ENCODE results near the gene ICE2.

The ICE2 gene

GRCh38 chr15:60479361-60480110 is 594 bp upstream of the ICE2 start:
- no peak for ATAC-seq

GRCh38 chr15:60477916-60478565 is 901 bp downstream of the ICE2 start:
- peak; percentile 43 for ATAC-seq
- TF ChIP-seq ZFP30 (CRISPR knock-in tag; IDR thresholded peaks at IDR 0.05) (no peak), OSR1 (CRISPR knock-in tag; IDR thresholded peaks at IDR 0.05) (no peak), PATZ1 (CRISPR knock-in tag; IDR thresholded peaks at IDR 0.05; ENCODE audit: borderline replicate concordance) (no peak), ISL1 (CRISPR knock-in tag; IDR thresholded peaks at IDR 0.05) (no peak), TOX (CRISPR knock-in tag; IDR thresholded peaks at IDR 0.05; ENCODE audit: borderline replicate concordance) (no peak), RARB (CRISPR knock-in tag; IDR thresholded peaks at IDR 0.05) (no peak), SNAI2 (CRISPR knock-in tag; IDR thresholded peaks at IDR 0.05) (no peak), ZNF8 (CRISPR knock-in tag; IDR thresholded peaks at IDR 0.05) (no peak), TSHZ2 (CRISPR knock-in tag; IDR thresholded peaks at IDR 0.05) (no peak), TCF4 (CRISPR knock-in tag; IDR thresholded peaks at IDR 0.05; ENCODE audit: borderline replicate concordance) (no peak), ZNF565 (CRISPR knock-in tag; conservative IDR thresholded peaks at IDR 0.05; ENCODE audit: low read depth) (no peak), CREB5 (CRISPR knock-in tag; IDR thresholded peaks at IDR 0.05; ENCODE audit: low read depth) (no peak), BACH2 (CRISPR knock-in tag; IDR thresholded peaks at IDR 0.05; ENCODE audit: borderline replicate concordance) (no peak), POU6F1 (CRISPR knock-in tag; IDR thresholded peaks at IDR 0.05; ENCODE audit: borderline replicate concordance, low read depth) (no peak), ZNF70 (CRISPR knock-in tag; IDR thresholded peaks at IDR 0.05) (no peak), GLIS3 (CRISPR knock-in tag; IDR thresholded peaks at IDR 0.05) (no peak), ARNTL (CRISPR knock-in tag; IDR thresholded peaks at IDR 0.05; ENCODE audit: borderline replicate concordance, low read depth) (no peak)

More at GRCh38 chr15:60479361-60480110, 594 bp upstream of the ICE2 start:
- TF ChIP-seq TCF4 (CRISPR knock-in tag; IDR thresholded peaks at IDR 0.05; ENCODE audit: borderline replicate concordance) (no peak), ESRRG (CRISPR knock-in tag; IDR thresholded peaks at IDR 0.05) (no peak), ZFP3 (CRISPR knock-in tag; IDR thresholded peaks at IDR 0.05) (peak; percentile 84)

GRCh38 chr15:60477164-60477563 is 1.8 kb downstream of the ICE2 start:
- TF ChIP-seq GLIS3 (CRISPR knock-in tag; IDR thresholded peaks at IDR 0.05): no peak
- no peak for TF ChIP-seq PPARA (CRISPR knock-in tag; IDR thresholded peaks at IDR 0.05; ENCODE audit: borderline replicate concordance)
- no peak for TF ChIP-seq PATZ1 (CRISPR knock-in tag; IDR thresholded peaks at IDR 0.05; ENCODE audit: borderline replicate concordance)

More at GRCh38 chr15:60477164-60477563, 1.8 kb downstream of the ICE2 start:
- ATAC-seq: no peak
